ENCODE data around the gene MRAS.

Gene MRAS

GRCh38 chr3:138384531-138384930, 36.2 kb downstream of the MRAS start:
- no peak for TF ChIP-seq POLR2A (IDR thresholded peaks at IDR 0.05; ENCODE audit: extremely low read depth, insufficient read length)
- TF ChIP-seq, protein P1, sequence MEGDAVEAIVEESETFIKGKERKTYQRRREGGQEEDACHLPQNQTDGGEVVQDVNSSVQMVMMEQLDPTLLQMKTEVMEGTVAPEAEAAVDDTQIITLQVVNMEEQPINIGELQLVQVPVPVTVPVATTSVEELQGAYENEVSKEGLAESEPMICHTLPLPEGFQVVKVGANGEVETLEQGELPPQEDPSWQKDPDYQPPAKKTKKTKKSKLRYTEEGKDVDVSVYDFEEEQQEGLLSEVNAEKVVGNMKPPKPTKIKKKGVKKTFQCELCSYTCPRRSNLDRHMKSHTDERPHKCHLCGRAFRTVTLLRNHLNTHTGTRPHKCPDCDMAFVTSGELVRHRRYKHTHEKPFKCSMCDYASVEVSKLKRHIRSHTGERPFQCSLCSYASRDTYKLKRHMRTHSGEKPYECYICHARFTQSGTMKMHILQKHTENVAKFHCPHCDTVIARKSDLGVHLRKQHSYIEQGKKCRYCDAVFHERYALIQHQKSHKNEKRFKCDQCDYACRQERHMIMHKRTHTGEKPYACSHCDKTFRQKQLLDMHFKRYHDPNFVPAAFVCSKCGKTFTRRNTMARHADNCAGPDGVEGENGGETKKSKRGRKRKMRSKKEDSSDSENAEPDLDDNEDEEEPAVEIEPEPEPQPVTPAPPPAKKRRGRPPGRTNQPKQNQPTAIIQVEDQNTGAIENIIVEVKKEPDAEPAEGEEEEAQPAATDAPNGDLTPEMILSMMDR (IDR thresholded peaks at IDR 0.05; ENCODE audit: low read depth, low read length), result no peak
- no peak for TF ChIP-seq MYC (IDR thresholded peaks at IDR 0.05; ENCODE audit: low read depth, low read length)
- TF ChIP-seq, protein P2, sequence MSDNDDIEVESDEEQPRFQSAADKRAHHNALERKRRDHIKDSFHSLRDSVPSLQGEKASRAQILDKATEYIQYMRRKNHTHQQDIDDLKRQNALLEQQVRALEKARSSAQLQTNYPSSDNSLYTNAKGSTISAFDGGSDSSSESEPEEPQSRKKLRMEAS (IDR thresholded peaks at IDR 0.05; ENCODE audit: low read depth, low read length), result no peak
- DNase-seq (ENCODE audit: low read depth), result no peak
- H3K4me3 ChIP-seq (ENCODE audit: low read depth, low read length), result no peak overlapping the region

DNA sequence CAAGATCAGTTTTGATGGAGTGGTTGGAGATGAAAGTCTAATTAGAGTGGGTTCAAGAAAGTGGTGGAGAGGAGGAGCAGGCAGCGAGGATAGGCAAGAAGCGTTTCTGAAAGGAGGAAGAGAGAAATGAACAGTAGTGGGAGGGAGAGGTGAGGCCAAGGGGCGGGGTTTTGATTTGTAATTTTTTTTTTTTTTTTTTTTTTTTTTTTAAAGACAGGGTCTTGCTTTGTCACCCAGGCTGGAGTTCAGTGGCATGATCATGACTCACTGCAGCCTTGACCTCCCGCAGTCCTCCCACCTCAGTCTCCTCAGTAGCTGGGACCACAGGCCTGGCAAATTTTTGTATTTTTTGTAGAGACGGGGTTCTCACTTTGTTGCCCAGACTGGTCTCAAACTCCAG, 36.6 kb downstream of the MRAS start:
- H3K4me3 ChIP-seq (ENCODE audit: low read depth, low read length), result no peak overlapping the region
- TF ChIP-seq, protein P2 (IDR thresholded peaks at IDR 0.05; ENCODE audit: low read depth, low read length), result no peak
- TF ChIP-seq, protein P1 (IDR thresholded peaks at IDR 0.05; ENCODE audit: low read depth, low read length), result no peak
- TF ChIP-seq MYC (IDR thresholded peaks at IDR 0.05; ENCODE audit: low read depth, low read length), result no peak
- DNase-seq (ENCODE audit: low read depth), result peak; percentile 27

DNA sequence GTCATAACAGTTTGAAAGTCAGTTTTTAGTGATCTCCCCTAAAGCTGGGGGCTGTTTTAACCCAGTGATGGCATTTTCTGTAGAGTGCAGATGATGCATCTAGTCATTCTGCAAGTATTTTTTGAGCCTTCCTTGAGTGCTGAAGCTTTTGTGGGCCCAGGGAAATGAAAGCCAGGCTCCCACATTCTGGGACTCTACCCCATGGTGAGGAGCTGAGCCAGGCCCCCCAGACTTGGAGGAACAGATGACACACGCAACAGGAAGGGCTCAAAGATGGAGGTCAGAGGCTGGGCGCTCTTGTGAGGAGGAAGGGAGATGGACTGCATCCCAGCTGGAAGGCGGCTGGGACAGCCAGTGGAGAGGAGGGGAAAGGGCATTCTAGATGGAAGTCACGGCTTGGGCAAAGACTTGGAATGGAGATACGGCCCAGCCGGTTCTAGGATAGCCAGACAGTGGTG, 40.8 kb downstream of the MRAS start:
- H3K4me3 ChIP-seq (ENCODE audit: low read depth, low read length), result no peak overlapping the region
- DNase-seq (ENCODE audit: low read depth), result no peak
- TF ChIP-seq, protein P1 (IDR thresholded peaks at IDR 0.05; ENCODE audit: low read depth, low read length), result no peak
- TF ChIP-seq, protein P2 (IDR thresholded peaks at IDR 0.05; ENCODE audit: low read depth, low read length), result no peak
- TF ChIP-seq MYC (IDR thresholded peaks at IDR 0.05; ENCODE audit: low read depth, low read length) (no peak), POLR2A (IDR thresholded peaks at IDR 0.05; ENCODE audit: extremely low read depth, insufficient read length) (no peak)

DNA sequence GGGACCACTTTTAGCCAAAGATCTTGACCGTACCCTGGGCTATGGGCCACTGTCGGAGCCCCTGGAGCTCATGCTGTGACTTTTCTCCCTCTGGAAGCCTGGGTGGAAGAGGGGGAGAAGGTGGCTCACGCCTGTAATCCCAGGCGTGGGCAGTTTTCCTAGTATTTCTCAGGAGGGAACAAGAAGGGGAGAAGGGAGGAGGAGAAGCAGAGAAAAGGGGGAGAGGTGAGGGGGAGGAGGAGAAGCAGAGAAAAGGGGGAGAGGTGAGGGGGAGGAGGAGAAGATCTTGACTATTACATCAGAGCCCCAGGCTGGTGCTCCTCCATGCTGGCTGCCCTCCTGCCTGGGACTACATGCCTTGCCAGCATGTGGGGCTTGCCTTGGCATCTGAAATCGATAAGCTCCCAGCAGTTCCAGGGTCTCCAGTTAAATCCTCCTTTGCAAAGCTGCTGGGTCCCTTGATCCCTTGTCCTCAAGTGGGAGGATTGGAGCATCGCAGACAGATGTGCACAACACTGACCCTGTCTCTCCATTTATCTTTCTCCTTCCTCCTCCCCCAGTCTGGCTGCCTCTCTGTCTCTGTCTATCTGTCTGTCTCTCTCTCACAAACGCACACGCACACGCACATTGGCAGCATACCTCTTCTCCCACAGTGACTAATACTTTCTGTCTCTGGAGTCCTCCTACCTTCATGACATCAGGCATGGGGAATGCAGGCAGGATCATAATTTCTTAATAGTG, 41.6 kb downstream of the MRAS start:
- H3K4me3 ChIP-seq (ENCODE audit: low read depth, low read length), result no peak overlapping the region
- DNase-seq (ENCODE audit: low read depth), result no peak
- TF ChIP-seq MYC (IDR thresholded peaks at IDR 0.05; ENCODE audit: low read depth, low read length) (no peak), POLR2A (IDR thresholded peaks at IDR 0.05; ENCODE audit: extremely low read depth, insufficient read length) (no peak)
- TF ChIP-seq, protein P1 (IDR thresholded peaks at IDR 0.05; ENCODE audit: low read depth, low read length), result no peak
- TF ChIP-seq, protein P2 (IDR thresholded peaks at IDR 0.05; ENCODE audit: low read depth, low read length), result no peak

GRCh38 chr3:138390582-138390932, 42.2 kb downstream of the MRAS start:
- TF ChIP-seq, protein P1 (IDR thresholded peaks at IDR 0.05; ENCODE audit: low read depth, low read length), result no peak
- H3K4me3 ChIP-seq (ENCODE audit: low read depth, low read length), result no peak overlapping the region
- DNase-seq (ENCODE audit: low read depth), result no peak

DNA sequence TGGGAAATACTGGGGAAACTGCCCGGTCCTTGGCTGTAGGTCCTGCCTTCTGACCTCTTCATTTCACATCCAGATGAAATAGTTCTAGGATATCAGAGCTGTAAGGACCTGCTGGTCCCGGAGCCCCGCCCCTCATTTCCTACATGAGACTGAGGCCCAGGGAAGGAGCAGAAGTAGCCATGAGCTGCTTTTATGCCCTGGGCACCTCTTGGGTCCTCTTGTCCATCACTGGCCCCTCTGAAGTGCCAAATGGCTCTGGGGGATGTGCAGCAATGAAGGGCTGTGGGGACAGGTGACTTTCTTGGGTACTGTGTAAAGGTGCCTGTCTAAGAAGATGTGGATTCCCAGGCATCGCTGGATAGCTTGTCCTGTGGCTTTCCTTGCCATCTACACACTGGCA, 45.8 kb downstream of the MRAS start:
- TF ChIP-seq, protein P2 (IDR thresholded peaks at IDR 0.05; ENCODE audit: low read depth, low read length), result no peak
- TF ChIP-seq POLR2A (IDR thresholded peaks at IDR 0.05; ENCODE audit: extremely low read depth, insufficient read length) (no peak), MYC (IDR thresholded peaks at IDR 0.05; ENCODE audit: low read depth, low read length) (no peak)
- TF ChIP-seq, protein P1 (IDR thresholded peaks at IDR 0.05; ENCODE audit: low read depth, low read length), result no peak
- no peak overlapping the region for H3K4me3 ChIP-seq (ENCODE audit: low read depth, low read length)
- DNase-seq (ENCODE audit: low read depth), result no peak

Measured in NB4 (cell line).